Liver (tissue), 9 donors: ENCODE measurements around the gene CCDC138. TPM values are rescaled to one million over a fixed set of nuclear protein-coding genes. Genes with fewer than 3 reads are reported as not detected.

Experiments used
- DNase-seq: peaks from one replicate; pipeline ENCODE4 v3.0.0-alpha.2; 2017; ENCODE audit warnings: low spot score
- H3K27ac ChIP-seq, 2 donors: one replicate each; pipeline ENCODE4 v1.7.0; 2013; ENCODE audit warnings: inconsistent platforms in 2 of 2, low read length in 2 of 2, control low read depth in 1 of 2, low read depth in 1 of 2, mild to moderate bottlenecking in 1 of 2
- H3K27me3 ChIP-seq, 4 donors: one replicate each; pipeline versions ENCODE4 v1.6.1 to v1.7.0; 2013; ENCODE audit warnings: low read length in 3 of 4, inconsistent platforms in 1 of 4, mild to moderate bottlenecking in 1 of 4, moderate library complexity in 1 of 4; ENCODE audit not compliant: control insufficient read depth in 4 of 4, insufficient read depth in 4 of 4
- H3K36me3 ChIP-seq, 4 donors: one replicate each; pipeline versions ENCODE4 v1.6.1 to v1.7.0; 2013; ENCODE audit warnings: low read length in 3 of 4, mild to moderate bottlenecking in 3 of 4, low read depth in 1 of 4, moderate library complexity in 1 of 4; ENCODE audit not compliant: control insufficient read depth in 4 of 4, insufficient read depth in 3 of 4
- H3K4me1 ChIP-seq, 4 donors: one replicate each; pipeline versions ENCODE4 v1.6.1 to v1.7.0; 2013; ENCODE audit warnings: low read length in 3 of 4, mild to moderate bottlenecking in 3 of 4, moderate library complexity in 1 of 4; ENCODE audit not compliant: control insufficient read depth in 4 of 4, insufficient read depth in 4 of 4
- H3K4me3 ChIP-seq, 3 donors: one replicate each; pipeline versions ENCODE4 v1.6.1 to v1.7.0; 2013; ENCODE audit warnings: low read length in 3 of 3, control low read depth in 1 of 3, low read depth in 1 of 3, mild to moderate bottlenecking in 1 of 3
- H3K9ac ChIP-seq, 2 donors: one replicate each; pipeline ENCODE4 v1.7.0; 2013; ENCODE audit warnings: low read length in 2 of 2, mild to moderate bottlenecking in 2 of 2, moderate library complexity in 2 of 2, control low read depth in 1 of 2, low read depth in 1 of 2
- H3K9me3 ChIP-seq, 4 donors: one replicate each; pipeline versions ENCODE4 v1.6.1 to v1.7.0; 2013; ENCODE audit warnings: low read length in 3 of 4; ENCODE audit not compliant: control insufficient read depth in 4 of 4
- EGR1 ChIP-seq, 2 donors: IDR thresholded peaks; 2 replicates each; pipeline ENCODE4 v1.6.1; 2016 to 2018; ENCODE audit warnings: antibody characterized with exemption in 2 of 2, low read depth in 2 of 2
- FOXA1 ChIP-seq: IDR thresholded peaks from 2 replicates; pipeline ENCODE4 v1.6.1; 2016; ENCODE audit warnings: antibody characterized with exemption
- GABPA ChIP-seq, 2 donors: IDR thresholded peaks in 1 of 2; conservative IDR thresholded peaks in 1 of 2; 2 replicates each; pipeline ENCODE4 v1.6.1; 2016; ENCODE audit warnings: antibody characterized with exemption in 2 of 2, mild to moderate bottlenecking in 1 of 2, moderate library complexity in 1 of 2
- HNF4A ChIP-seq, 2 donors: conservative IDR thresholded peaks; 2 replicates each; pipeline ENCODE4 v1.6.1; 2016; ENCODE audit warnings: antibody characterized with exemption in 2 of 2, mild to moderate bottlenecking in 2 of 2
- HNF4G ChIP-seq: IDR thresholded peaks from 2 replicates; pipeline ENCODE4 v1.6.1; 2016; ENCODE audit warnings: antibody characterized with exemption
- JUND ChIP-seq, 2 donors: IDR thresholded peaks; 2 replicates each; pipeline ENCODE4 v1.6.1; 2016; ENCODE audit warnings: antibody characterized with exemption in 2 of 2
- NR2F2 ChIP-seq: IDR thresholded peaks from 2 replicates; pipeline ENCODE4 v1.6.1; 2016; ENCODE audit warnings: antibody characterized with exemption
- RXRA ChIP-seq, 2 donors: IDR thresholded peaks; 2 replicates each; pipeline ENCODE4 v1.6.1; 2017 to 2018; ENCODE audit warnings: antibody characterized with exemption in 2 of 2, mild to moderate bottlenecking in 1 of 2
- TAF1 ChIP-seq: conservative IDR thresholded peaks from 2 replicates; pipeline ENCODE4 v1.6.1; 2016; ENCODE audit warnings: antibody characterized with exemption, mild to moderate bottlenecking
- YY1 ChIP-seq: IDR thresholded peaks from 2 replicates; pipeline ENCODE4 v1.6.1; 2016; ENCODE audit warnings: antibody characterized with exemption, mild to moderate bottlenecking
- WGBS: extraction: QIAGEN DNeasy Blood & Tissue Kit; methylation state at CpG from one replicate; pipeline ENCODE4 v1.1.7; 2013; 5-methylcytosine and 5-hydroxymethylcytosine counted together
- polyA plus RNA-seq, 2 donors: library from polyadenylated mRNA; stranded (reverse) in 1 of 2; unstranded in 1 of 2; fragments of 200-250 nt in 1 of 2; fragments of >200 nt in 1 of 2; fragmentation: Nextera tagmentation in 1 of 2; extraction: Ambion mirVana in 1 of 2; gene quantifications; one replicate each; pipeline versions ENCODE4 v1.2.1 to v1.2.3, GENCODE V29; 2013 to 2015
- total RNA-seq, 2 donors: library from RNA; depleted of rRNA; stranded (reverse); fragments of >200 nt; gene quantifications; one replicate each; pipeline ENCODE4 v1.2.3, GENCODE V29; 2014
- TF ChIP-seq, protein P1 (sequence below): IDR thresholded peaks from 2 replicates; pipeline ENCODE4 v1.6.1; 2016; ENCODE audit warnings: antibody characterized with exemption
- TF ChIP-seq, protein P2 (sequence below): fragments of 150-350 bp; IDR thresholded peaks from 2 replicates; pipeline ENCODE4 v1.5.1; 2017; ENCODE audit warnings: improper control_type of control experiment, low read depth, low read length; ENCODE audit not compliant: missing input control
- donor health status: healthy.
- donor health status: healthy.
- donor health status: healthy.
- donor health status: healthy.
- donor health status: healthy.

The CCDC138 gene
- total and polyA plus RNA-seq, 4 donors: 0.76 to 5.0 (median 2.7) TPM

DNA sequence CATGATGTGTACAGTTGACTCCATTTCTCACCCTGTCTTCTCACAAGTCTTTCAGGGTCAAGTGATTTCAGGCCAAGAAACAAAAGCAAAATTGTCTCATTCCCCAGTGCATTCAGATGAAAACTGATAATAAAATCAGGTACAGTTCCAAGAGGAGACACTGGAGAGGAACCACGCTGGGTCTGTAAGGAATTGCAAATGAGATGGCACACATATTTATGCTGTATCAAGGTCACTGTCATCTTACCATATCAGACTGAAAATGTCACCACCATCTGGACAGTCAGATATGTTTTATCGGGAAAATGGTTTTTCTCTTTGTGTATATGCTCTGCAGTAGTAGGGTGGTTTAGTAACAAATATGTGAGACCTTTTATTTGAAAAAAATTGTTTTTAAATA lies 91.7 kb downstream of the CCDC138 start:
- no peak overlapping the region for H3K9ac ChIP-seq
- H3K4me1 ChIP-seq: no peaks in the 10 kb centered on the region
- 73% methylated on average over 2 of the region's 2 CpGs for WGBS
- no peak overlapping the region for H3K4me3 ChIP-seq
- H3K9me3 ChIP-seq: no peaks in the 10 kb centered on the region
- TF ChIP-seq NR2F2: no peak
- TF ChIP-seq, protein P1, sequence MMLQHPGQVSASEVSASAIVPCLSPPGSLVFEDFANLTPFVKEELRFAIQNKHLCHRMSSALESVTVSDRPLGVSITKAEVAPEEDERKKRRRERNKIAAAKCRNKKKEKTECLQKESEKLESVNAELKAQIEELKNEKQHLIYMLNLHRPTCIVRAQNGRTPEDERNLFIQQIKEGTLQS: no peak
- TF ChIP-seq FOXA1: no peak
- TF ChIP-seq HNF4A (conservative IDR thresholded peaks at IDR 0.05): no peak
- TF ChIP-seq GABPA (IDR thresholded peaks at IDR 0.05 in 1 of 2, conservative IDR thresholded peaks at IDR 0.05 in 1 of 2): no peak
- no peak for TF ChIP-seq YY1
- TF ChIP-seq JUND (IDR thresholded peaks at IDR 0.05): no peak
- TF ChIP-seq EGR1 (IDR thresholded peaks at IDR 0.05; ENCODE audit: low read depth in 2 of 2): no peak
- TF ChIP-seq, protein P2, sequence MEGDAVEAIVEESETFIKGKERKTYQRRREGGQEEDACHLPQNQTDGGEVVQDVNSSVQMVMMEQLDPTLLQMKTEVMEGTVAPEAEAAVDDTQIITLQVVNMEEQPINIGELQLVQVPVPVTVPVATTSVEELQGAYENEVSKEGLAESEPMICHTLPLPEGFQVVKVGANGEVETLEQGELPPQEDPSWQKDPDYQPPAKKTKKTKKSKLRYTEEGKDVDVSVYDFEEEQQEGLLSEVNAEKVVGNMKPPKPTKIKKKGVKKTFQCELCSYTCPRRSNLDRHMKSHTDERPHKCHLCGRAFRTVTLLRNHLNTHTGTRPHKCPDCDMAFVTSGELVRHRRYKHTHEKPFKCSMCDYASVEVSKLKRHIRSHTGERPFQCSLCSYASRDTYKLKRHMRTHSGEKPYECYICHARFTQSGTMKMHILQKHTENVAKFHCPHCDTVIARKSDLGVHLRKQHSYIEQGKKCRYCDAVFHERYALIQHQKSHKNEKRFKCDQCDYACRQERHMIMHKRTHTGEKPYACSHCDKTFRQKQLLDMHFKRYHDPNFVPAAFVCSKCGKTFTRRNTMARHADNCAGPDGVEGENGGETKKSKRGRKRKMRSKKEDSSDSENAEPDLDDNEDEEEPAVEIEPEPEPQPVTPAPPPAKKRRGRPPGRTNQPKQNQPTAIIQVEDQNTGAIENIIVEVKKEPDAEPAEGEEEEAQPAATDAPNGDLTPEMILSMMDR: no peak
- no peak for TF ChIP-seq RXRA (IDR thresholded peaks at IDR 0.05)
- no peaks in the 10 kb centered on the region for H3K36me3 ChIP-seq
- no peak for DNase-seq
- H3K27ac ChIP-seq: no peak overlapping the region
- H3K27me3 ChIP-seq: no peaks in the 10 kb centered on the region

DNA sequence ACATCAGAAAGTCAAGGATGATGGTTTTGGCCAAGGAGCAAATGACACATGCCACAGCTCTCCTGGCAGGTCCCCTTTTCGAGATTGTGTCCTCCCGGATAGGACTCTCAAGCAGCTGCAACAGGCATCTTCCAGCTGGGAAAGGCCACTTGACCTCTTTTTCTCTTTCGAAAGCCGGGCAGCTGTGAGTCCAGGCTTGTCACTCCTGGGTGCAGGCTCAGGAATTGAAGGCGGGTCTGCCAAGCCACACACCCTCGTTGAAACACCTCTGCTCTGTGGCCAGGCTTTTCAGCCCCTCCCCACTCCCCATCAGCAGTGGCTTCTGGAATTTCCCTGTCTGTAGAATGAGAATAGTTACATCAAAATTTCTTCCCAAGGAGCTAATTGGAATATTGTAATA lies 98.0 kb downstream of the CCDC138 start:
- Histone ChIP-seq H3K36me3 (no peaks in the 10 kb centered on the region), H3K4me3 (no peak overlapping the region), H3K27ac (no peak overlapping the region), H3K9me3 (no peaks in the 10 kb centered on the region), H3K4me1 (no peaks in the 10 kb centered on the region), H3K27me3 (no peaks in the 10 kb centered on the region), H3K9ac (no peak overlapping the region)
- TF ChIP-seq, protein P1: no peak
- TF ChIP-seq HNF4G: no peak
- TF ChIP-seq GABPA (IDR thresholded peaks at IDR 0.05 in 1 of 2, conservative IDR thresholded peaks at IDR 0.05 in 1 of 2): no peak
- DNase-seq: no peak
- 73% methylated on average over 6 of the region's 6 CpGs for WGBS

GRCh38 chr2:108889907-108890306 lies 103.3 kb downstream of the CCDC138 start:
- H3K4me3 ChIP-seq: peak overlapping the region in 1 of 3 donors; percentile 7
- no peaks in the 10 kb centered on the region for H3K36me3 ChIP-seq
- TF ChIP-seq TAF1: no peak
- TF ChIP-seq HNF4A (conservative IDR thresholded peaks at IDR 0.05): no peak
- TF ChIP-seq RXRA (IDR thresholded peaks at IDR 0.05): no peak
- no peak for TF ChIP-seq GABPA (IDR thresholded peaks at IDR 0.05 in 1 of 2, conservative IDR thresholded peaks at IDR 0.05 in 1 of 2)
- no peak for TF ChIP-seq EGR1 (IDR thresholded peaks at IDR 0.05; ENCODE audit: low read depth in 2 of 2)
- TF ChIP-seq YY1: no peak
- TF ChIP-seq, protein P2: no peak
- no peak for TF ChIP-seq FOXA1
- DNase-seq: no peak
- peaks cover 3 to 4% (median 4%) of the 10 kb centered on the region in 4 donors for H3K9me3 ChIP-seq
- 96% methylated on average over 1 of the region's 1 CpG for WGBS
- H3K9ac ChIP-seq: no peak overlapping the region
- no peak overlapping the region for H3K27ac ChIP-seq
- no peaks in the 10 kb centered on the region for H3K27me3 ChIP-seq
- H3K4me1 ChIP-seq: peaks cover 2 to 3% (median 2%) of the 10 kb centered on the region in 4 donors
